GM12892 (cell line): ENCODE results near the gene ZNHIT3.
"Not testable (repeated sequence)": the region's sequence is repeated elsewhere in the genome, so short reads cannot be mapped to it uniquely, and the experiment has no call there.

Experiments used
- DNase-seq: peaks from one replicate; pipeline ENCODE4 v3.0.0; 2011; ENCODE audit not compliant: insufficient read length
- FAIRE-seq: peaks from 2 replicates; lab custom pipeline; 2011; peaks lifted over from hg19 to GRCh38; lab: Jason Lieb, UNC
- POLR2A ChIP-seq: IDR thresholded peaks from 2 replicates; pipeline ENCODE4 v1.6.1; 2011; ENCODE audit warnings: low read depth, low read length, control low read depth
- POLR2AphosphoS5 ChIP-seq: IDR thresholded peaks from 2 replicates; pipeline ENCODE4 v1.6.1; 2011; ENCODE audit warnings: low read depth, low read length, control low read depth
- TAF1 ChIP-seq: IDR thresholded peaks from 2 replicates; pipeline ENCODE4 v1.6.1; 2011; ENCODE audit warnings: low read depth, mild to moderate bottlenecking, control low read depth, low read length, borderline replicate concordance

Gene ZNHIT3

DNA sequence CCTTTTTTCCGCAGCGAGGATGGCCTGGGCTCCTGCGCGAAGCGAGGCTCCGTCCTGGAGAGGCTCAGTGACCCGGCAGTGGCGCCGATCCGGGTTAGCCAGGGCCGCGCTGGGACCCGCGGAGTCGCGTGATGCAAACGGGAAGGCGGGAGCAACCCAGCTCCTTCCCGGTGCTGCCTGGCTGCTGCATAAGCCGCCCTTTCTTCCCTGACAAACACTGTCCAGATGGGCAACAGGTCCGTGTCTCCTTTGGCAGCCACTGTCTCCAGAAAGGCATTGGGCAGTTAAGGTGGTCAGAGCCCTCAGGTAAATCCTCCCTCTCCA, 21.8 kb upstream of the ZNHIT3 start:
- no peak for FAIRE-seq
- no peak for DNase-seq
- TF ChIP-seq POLR2A (no peak), POLR2AphosphoS5 (no peak), TAF1 (no peak)

DNA sequence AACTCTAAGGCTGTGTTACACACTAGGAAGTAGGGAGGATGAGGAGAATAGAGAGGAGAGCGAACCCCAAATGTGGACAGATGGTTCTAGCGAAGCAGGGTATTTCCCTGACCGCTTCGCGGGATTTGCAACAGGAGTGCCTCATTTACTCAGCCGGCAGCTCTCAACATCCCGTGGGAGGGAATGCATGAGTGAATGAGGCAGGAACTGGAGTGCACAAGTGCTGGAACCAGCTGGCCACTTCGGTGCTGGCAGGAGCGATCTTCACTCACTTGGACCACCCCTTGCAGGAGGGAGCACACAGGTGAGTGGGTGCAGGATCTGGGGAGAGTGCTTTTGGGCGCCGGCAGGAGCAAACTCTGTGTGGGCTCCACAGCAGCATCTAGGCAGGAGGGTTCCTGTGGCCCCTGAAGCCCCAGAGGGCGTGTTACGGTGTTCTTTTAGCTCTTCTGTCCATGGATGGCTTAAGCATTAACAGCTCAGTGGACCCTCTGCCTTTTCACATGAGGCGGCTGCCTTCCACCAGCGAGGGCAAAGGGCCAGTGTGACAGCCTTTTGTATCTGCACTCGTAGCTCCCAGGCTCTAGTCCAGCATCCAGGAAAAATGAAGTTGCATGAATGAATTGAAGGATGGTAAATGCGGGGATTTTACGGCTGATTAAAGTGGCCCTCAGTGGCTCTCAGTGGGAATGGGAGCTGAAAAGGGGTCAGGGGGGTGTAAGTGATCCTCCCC, 17.4 kb upstream of the ZNHIT3 start:
- no peak for TF ChIP-seq POLR2A
- no peak for TF ChIP-seq POLR2AphosphoS5
- no peak for TF ChIP-seq TAF1
- FAIRE-seq (no peak), DNase-seq (no peak)

DNA sequence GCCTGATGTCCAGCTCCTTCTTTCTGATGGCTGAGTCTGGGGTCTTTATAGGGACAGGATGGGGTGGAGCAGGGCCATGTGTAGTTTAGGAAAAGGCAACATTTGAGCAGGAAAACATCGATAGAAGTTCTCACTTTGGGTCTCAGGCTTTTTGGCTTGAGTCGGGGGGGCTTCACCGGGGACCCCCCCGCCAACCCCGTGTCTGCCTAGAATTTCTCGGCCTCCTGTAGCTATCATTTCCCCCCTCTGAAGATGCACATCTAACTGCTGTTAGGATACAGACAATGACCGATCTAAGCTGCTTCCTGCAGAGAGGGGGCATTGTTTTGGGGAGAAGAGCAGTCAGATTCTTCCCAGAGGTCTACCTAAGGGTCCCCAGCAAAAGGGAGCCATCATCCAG, 16.7 kb upstream of the ZNHIT3 start:
- no peak for DNase-seq
- no peak for FAIRE-seq
- TF ChIP-seq POLR2A (no peak), TAF1 (no peak), POLR2AphosphoS5 (no peak)

DNA sequence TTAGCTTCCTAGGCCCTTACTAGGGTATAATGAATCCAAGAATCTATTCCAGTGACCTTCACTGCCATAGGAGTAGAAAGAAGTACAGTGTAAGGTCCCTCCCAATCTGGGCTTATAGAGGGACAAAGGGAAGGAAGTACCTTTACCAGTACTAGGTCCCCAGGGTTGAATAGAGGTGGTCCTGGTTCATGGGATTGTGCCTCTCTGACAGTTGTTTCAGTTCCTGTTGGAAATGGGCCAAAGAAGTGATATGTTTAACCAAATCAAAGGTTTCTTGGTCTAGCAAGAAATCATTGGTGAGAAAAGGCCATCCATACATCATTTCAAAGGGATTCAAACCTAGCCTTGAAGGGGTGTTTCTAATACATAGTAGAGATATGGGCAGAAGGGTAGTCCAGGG, 16.0 kb upstream of the ZNHIT3 start:
- FAIRE-seq = no peak
- no peak for DNase-seq
- TF ChIP-seq POLR2AphosphoS5 (no peak), TAF1 (no peak), POLR2A (no peak)

DNA sequence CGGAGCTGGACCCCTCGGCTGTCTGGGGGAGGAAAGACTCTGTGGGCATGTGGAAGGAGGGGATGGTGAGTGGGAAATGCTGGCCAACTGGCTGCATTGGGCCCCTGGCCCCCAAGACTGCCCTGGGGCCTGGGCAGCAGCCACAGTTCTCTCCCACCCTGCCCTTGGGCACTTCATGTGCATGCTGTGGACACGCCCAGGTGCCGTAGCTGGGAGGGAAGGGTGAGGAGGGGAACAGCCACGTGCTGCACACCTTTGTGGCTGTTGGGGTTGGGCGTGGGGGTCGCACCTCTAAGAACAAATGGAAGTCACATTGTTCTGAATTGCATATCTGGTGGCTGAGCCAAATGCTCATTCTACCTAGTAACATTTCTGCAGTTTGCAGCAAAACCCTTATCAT, 11.9 kb upstream of the ZNHIT3 start:
- no peak for TF ChIP-seq POLR2AphosphoS5
- DNase-seq (no peak), FAIRE-seq (no peak)

DNA sequence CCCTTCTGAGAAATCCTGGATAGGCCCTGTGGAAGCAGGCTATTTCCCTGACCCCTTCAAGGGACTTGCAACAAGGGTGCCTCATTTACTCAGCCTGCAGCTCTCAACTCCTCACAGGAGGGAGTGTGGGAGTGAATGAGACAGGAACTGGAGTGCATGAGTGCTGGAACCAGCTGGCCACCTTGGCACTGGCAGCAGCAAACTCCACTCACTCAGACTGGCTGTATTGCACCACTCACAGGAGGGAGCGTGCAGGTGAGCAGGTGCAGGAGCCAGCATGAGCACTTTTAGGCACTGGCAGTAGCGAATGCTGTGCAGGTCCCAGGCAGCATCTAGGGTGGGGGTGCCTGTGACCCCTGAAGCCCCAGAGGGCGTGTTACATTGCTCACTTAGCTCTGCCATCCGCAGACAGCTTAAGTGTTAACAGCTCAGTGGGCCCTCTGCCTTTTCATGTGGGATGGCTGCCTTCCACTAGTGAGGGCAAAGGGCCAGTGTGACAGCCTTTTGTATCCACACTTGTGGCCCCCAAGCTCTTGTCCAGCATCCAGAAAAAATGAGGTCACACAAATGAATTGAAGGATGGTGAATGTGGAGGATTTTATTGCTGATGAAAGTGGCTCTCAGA, 11.0 kb upstream of the ZNHIT3 start:
- FAIRE-seq (no peak), DNase-seq (no peak)
- TF ChIP-seq TAF1 (no peak), POLR2A (no peak), POLR2AphosphoS5 (no peak)

DNA sequence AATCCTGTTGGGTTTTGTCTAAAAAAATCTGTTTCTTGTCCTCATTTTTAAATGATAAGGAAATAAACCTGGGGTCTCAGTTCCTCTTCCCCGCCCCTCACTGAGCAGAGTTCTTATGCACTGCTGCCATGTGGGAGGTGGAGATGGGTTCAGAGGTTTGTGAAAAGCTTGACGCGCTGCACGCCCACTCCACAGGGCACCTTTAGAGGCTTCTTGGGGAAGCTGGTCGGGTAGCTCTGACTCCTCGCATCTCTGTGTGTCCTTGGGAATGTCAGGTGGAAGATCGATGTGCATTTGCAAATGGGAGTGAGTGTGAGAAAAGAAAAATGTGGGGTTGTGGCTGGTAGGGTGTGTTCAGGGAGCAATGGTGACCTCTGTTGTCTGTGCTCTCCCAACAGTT, 4.7 kb upstream of the ZNHIT3 start:
- TF ChIP-seq POLR2A (no peak), POLR2AphosphoS5 (no peak), TAF1 (no peak)
- DNase-seq = no peak
- FAIRE-seq = no peak

DNA sequence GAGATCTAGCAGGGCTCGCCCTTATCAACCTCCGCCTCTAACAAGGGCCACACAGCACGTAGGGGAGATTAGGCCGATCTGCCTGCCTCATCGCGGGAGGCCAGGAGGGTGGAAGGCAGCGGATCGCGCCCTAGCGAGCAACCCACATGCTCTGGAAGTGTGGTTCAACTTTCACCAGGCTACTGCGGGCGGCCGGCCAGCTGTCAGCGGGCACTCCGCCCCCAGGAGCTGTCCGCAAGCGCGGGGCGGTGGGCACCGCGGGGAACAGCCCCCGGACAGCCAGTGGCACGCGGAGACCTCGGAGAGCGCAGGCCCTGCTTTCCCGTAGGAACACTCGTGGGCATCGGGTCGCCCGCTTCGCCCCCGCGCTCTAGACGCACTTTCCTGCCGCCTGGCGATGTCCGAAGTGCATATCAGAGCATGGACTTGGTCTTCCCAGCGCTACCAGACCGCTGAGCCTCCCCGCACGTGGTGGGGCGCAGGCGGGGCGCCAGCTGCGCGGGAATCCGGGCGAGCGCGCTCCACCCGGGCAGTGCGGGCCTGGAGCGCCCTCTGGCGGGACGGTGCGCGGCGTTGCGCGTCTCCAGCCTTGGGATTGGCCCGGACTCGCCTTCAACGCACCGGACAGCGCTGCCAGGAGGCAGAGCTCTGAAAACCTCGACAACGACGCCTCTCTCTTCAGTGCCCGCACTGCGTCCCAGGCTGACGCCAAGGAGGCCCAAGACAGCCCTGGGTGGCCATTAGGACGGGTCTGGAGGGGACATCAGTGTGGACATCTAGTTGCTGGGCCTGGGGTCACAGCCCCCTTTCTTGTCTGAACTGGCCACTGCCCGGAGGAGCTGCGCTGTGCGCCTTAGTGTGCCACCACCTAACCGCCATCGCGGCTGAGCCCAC, 3.6 kb upstream of the ZNHIT3 start:
- TF ChIP-seq POLR2AphosphoS5 (no peak), TAF1 (no peak), POLR2A (no peak)
- DNase-seq (peak; percentile 81), FAIRE-seq (no peak)

DNA sequence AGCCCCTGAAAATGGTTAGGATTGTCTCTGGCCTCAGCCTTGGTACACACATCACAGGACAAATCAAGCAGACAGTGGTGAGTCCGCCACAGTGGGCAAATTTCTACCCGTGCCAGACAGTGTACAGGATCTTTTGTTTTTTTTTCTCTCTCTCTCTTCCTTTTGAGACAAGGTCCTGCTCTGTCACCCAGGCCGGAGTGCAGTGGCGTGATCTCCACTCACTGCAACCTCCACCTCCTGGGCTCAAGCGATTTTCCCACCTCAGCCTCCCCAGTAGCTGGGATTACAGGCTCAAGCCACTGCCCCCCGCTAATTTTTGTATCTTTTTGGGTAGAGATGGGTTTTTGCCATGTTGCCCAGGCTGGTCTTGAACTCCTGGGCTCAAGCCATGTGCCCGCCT, 2.5 kb upstream of the ZNHIT3 start:
- FAIRE-seq, DNase-seq: not testable (repeated sequence)

DNA sequence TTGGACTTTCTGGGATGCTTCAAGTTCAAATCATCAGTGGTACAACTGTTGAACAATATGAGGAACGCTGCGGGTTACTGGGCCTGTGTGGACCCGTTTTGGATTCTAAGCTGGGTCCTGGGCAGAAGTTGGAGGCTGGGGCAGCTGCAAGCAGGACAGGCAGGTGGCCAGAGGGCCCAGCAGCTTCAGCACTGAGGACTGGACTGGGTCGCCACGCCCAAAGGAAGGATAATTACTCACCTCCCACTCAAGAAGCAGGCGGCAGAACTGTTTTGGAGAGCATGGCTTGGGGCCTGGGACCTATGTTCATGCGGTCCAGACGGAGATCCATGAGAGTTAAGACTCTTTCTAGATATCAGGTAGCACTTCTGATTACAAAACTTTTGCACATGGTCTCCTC, 1.5 kb upstream of the ZNHIT3 start:
- no peak for DNase-seq
- TF ChIP-seq POLR2AphosphoS5 (no peak), TAF1 (no peak), POLR2A (no peak)
- FAIRE-seq = no peak

DNA sequence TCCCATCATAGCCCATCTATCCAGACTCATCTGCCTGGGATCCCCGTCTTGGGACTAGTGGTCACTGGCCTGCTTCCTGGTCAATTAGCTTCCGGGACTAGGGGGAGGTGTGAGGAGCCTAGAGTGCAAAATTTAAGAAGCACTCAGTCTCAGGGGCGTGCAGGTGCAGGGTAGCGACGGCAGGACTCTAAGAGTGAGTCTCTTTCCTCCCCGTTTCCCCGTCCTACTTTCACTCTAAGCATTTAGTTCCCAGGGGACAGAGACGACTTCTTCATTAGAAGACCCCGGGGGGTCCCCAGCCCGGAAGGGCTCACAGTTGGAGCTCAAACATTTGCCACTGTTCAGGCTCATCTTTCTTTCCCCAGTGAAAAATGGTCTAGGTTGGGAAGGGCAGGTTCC, 677 bp upstream of the ZNHIT3 start:
- DNase-seq = no peak
- FAIRE-seq = no peak

DNA sequence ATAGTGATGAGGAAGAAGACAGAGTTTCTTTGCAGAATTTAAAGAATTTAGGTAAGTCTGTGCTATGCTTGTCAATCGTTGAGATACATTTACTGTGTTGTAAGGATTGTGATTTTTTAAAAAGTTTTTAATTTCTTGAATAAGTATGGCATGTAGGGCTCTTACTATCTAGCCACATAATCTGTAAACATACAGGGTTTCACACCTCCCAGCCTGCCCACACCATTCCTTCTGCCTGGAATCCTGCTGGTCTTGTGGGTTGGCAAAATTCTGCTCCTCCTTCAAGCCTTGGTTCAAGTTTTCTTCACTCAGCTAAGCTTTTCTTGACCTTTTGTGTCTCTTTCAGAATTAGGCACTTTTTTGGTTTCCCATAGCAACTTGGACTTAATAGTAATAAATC, 7.5 kb downstream of the ZNHIT3 start:
- DNase-seq = no peak
- FAIRE-seq = no peak
- TF ChIP-seq POLR2A (no peak), POLR2AphosphoS5 (no peak), TAF1 (no peak)

More for the DNA sequence above, 677 bp upstream of the ZNHIT3 start:
- no peak for TF ChIP-seq TAF1
- no peak for TF ChIP-seq POLR2A
- TF ChIP-seq POLR2AphosphoS5 = no peak
